ENCODE data around the gene ATP8A2. TPM values are rescaled to one million over a fixed set of nuclear protein-coding genes. Genes with fewer than 3 reads are reported as not detected.

Gene ATP8A2
- total RNA-seq, 1 experiment from 2014 or later: not detected

DNA sequence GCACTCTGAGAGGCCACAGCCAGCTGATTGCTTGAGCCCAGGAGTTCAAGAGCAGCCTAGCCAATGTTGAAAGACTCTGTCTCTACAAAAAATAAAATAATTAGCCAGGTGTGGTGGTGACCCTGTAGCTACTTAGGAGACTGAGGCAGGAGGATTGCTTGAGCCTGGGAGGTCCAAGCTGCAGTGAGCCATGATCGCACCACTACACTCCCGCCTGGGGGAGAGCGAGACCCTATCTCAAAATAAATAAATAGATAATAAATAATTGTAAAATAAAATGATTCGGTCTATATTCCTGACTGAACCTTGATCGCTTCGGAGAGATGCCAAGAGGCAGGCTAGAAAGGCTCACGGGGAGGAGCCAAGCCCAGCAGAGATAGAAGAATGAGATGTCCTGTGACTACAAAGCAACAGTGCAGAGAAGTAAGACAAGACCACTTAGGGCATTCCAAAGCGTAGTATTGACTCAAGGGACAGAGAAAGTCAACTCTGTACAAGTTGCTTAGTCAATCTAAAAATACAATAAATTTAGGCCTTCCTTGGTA is 667.2 kb downstream of the ATP8A2 start:
- peaks cover 3% of the 10 kb centered on the region; the same call in 1 of the 2 replicates for H3K9me3 ChIP-seq
- no peaks in the 10 kb centered on the region for H3K36me3 ChIP-seq
- no peak for DNase-seq
- H3K27me3 ChIP-seq: no peaks in the 10 kb centered on the region
- no peak overlapping the region for H3K4me3 ChIP-seq

DNA sequence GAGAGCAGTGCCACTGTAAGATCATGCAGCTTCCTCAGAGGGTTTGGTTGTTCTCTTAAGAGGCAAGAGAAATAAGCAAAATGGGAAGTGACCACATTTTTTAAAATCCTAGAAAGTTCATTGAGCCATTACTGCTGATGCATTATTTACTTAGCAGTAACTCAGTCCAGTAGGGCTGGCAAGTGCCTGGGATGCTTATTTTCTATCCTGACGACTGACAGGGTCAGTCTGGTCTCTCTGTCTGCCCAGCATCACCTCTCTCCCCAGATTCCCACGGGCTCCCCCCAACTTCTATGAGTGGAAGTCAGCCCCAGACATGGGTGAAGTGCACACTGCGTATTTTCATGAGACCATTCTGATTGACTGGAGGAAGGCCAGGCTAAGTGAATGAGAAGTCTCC is 669.7 kb downstream of the ATP8A2 start:
- H3K4me3 ChIP-seq: no peak overlapping the region
- no peak for DNase-seq

DNA sequence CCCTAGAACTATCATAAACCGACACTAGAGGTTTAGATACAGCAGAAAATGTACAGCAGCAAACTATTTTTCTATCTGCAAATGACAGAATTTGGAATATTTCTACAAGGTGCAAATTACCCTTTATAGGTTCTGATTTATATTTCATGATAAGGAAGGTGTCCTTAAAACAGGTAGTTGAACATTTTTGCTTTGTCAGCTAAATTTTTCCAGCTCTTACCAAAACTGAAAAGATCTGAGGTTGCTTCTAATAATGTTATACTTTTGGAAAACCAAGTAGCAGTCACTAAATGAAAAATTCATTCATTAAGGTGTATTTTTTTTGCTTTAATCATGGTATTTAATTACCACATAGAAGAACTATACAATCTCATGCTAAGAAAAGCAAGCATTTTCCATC is 671.0 kb downstream of the ATP8A2 start:
- no peak overlapping the region for H3K4me3 ChIP-seq
- no peak for DNase-seq
- H3K27me3 ChIP-seq: no peaks in the 10 kb centered on the region
- no peaks in the 10 kb centered on the region for H3K36me3 ChIP-seq
- H3K9me3 ChIP-seq: no peaks in the 10 kb centered on the region

More for the DNA sequence above, 669.7 kb downstream of the ATP8A2 start:
- H3K27me3 ChIP-seq: no peaks in the 10 kb centered on the region
- no peaks in the 10 kb centered on the region for H3K36me3 ChIP-seq
- no peaks in the 10 kb centered on the region for H3K9me3 ChIP-seq

DNA sequence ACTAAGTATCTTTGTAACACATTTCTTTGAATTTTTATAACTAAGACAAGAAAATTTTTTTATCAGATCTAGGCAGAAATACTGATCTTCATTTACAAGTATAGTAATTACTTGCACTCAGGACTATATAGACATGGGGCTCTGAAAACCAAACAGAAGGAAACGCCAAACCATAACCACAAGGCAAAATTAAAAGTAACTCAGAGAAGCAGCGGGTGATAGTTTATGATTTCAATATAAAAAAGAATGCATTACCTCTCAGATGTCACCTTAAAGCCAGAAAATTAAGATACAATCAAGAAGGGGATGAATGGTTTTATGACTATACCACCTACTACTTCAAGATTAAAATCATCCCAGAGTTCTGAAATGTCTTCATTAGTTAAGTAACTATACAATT is 673.4 kb downstream of the ATP8A2 start:
- H3K4me3 ChIP-seq: no peak overlapping the region
- DNase-seq: no peak
- no peaks in the 10 kb centered on the region for H3K36me3 ChIP-seq
- no peaks in the 10 kb centered on the region for H3K9me3 ChIP-seq
- H3K27me3 ChIP-seq: peaks cover 16% of the 10 kb centered on the region

DNA sequence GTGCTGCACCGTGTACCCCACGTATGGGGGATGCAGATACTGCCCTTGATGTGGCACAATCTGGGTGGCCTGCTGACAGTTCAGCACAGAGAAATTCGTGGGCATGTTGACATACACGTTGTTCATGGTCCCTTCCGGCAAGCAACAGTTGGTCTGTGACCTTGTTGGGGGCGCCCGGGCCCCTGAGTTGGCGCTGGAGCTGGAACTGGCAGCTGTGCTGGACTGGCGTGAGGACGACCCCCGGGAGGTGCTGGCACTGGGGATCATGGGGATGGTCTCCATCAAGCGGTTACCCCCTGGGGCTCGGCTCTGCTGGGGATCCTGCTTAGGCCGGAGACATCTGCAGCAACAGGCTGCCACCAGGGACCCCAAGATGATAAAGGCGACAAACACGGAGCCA is 674.9 kb downstream of the ATP8A2 start:
- Histone ChIP-seq H3K9me3 (no peaks in the 10 kb centered on the region), H3K36me3 (no peaks in the 10 kb centered on the region), H3K27me3 (peaks cover 29% of the 10 kb centered on the region), H3K4me3 (no peak overlapping the region)
- no peak for DNase-seq

DNA sequence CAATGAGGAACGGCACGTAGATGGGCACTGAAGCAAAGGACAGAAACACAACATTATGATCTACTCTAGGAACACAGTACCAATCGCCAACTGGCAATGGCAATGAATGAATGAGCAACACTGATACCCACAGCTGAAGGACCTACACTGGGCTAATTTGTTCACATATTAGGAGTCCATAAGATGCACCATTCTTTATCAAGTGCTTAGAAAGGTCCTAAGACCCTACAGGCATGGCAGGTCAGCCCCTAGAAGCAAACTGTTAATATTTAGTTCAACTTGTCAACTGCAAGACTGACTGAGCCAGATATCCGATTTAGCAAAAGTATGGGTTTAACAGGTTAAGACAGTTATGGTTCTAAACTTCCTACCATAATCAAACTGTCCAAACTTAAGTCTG is 675.3 kb downstream of the ATP8A2 start:
- DNase-seq: no peak

DNA sequence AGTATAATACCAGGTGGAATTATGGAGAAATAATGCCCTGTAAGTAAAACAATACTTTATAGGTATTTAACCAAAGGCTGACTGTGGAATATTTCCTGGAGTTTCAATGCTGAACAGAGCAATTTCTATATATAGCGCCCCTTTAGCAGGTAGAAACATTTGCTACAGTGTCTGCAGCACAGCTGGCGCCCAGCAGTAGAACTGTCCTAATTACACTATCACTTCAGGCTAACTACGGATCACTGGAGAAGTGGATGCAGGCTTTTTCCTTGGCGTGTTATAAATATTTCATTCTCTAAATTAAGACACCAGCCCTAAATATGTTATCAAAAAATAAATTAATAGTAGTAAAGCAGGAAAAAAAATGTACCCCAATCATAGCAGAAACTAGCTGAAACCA is 677.0 kb downstream of the ATP8A2 start:
- H3K9me3 ChIP-seq: no peaks in the 10 kb centered on the region
- DNase-seq: no peak
- H3K27me3 ChIP-seq: peaks cover 33% of the 10 kb centered on the region
- H3K4me3 ChIP-seq: no peak overlapping the region
- H3K36me3 ChIP-seq: no peaks in the 10 kb centered on the region

More for the DNA sequence above, 675.3 kb downstream of the ATP8A2 start:
- peaks cover 29% of the 10 kb centered on the region for H3K27me3 ChIP-seq
- H3K4me3 ChIP-seq: no peak overlapping the region
- no peaks in the 10 kb centered on the region for H3K9me3 ChIP-seq
- H3K36me3 ChIP-seq: no peaks in the 10 kb centered on the region

DNA sequence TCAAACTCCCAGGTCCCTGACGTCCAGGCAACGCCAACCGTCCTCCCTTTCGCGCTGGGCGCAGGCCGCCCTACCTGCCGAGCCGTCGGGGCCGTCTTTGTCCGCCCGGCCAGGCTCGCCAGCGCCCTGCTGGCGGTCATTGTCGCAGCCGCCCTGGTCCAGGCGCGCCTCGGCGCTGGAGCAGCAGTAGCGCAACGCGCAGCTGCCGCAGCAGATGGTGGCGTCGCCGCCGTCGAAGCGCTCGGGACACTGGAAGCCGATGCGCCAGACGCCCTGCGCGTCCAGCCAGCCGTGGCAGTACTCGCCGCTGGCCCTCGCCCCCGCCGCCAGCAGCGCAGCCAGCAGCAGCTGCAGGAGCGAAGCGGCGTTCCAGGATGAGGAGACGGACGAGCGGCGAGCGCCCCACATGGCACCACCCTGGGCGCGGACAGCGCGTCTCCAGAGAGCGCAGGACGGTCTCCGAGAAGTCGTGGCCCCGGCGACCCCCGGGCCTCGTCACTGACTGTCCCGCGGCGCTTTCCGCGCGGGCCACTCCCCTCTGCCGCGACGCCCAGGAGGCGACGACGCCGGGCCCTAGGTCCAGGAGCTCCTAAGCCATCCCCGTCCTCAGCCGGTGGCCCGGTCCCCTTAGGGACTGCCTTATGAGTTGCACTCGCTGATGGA is 678.9 kb downstream of the ATP8A2 start:
- H3K36me3 ChIP-seq: no peaks in the 10 kb centered on the region
- DNase-seq: no peak
- H3K4me3 ChIP-seq: no peak overlapping the region; the same call in 1 of the 2 replicates
- H3K9me3 ChIP-seq: no peaks in the 10 kb centered on the region
- H3K27me3 ChIP-seq: peaks cover 33% of the 10 kb centered on the region

DNA sequence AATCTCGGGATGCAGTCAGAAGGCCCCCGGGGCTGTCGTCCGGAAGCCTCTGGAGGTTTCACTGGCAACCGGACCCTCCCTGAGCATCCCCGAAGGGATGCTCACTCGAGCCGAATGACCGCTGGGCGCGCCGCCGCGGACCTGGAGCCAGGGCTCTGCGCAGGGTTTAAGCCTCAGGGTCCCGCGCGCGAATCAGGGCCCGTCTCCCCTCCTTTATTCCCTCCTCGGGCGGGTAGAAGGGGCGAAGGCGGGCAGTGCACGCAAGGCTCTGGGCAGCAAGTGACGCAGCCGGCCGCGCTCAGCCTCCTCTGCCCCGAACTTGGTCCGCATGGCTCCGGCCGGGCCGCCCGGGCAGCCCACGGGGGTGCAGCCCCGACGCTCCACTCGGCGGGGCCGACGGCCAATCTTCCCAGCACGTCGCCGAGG is 679.5 kb downstream of the ATP8A2 start:
- H3K27me3 ChIP-seq: peaks cover 33% of the 10 kb centered on the region
- H3K36me3 ChIP-seq: no peaks in the 10 kb centered on the region
- peak; percentile 21 for DNase-seq
- H3K4me3 ChIP-seq: peak overlapping the region; percentile 33
- H3K9me3 ChIP-seq: no peaks in the 10 kb centered on the region

DNA sequence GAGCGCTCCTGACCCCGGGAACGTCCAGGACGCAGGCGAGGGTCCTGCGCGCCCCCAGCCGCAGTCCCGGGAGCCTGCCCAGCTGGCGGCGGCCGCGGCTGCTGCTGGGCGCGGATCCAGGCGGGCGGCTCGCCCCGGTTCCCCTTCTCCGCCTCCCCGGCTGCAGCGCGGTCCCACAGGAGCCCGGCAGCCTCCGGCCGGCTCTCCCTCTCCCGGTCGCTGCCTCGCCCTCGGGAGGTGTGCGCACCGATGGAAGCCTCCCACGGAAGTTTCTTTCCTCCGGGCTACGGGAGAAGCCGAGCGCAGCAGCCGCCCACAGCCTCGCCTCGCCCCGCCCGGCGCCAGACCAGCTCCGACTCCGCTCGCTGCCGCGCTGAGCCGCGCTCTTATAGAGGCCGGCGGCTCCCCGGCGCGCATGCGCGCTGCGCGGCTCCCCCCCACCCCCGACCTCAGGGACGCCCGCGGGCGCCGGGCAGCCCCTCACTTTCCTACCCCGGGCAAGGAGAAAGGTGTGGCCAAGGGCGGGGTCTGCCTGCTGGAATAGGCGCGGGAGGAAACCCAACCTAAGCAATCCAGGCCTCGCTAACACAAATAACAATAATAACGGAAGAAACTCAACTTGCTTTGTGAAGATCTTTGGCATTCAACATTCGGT is 680.0 kb downstream of the ATP8A2 start, which contains the start of gene SHISA2:
TSS of gene SHISA2 (minus strand) at position 360 of the 655 bp plus-strand sequence. CDS start 1,041 bp downstream, outside the sequence.
- H3K4me3 ChIP-seq: peak within 1 kb of the TSS; percentile 33
- peaks cover 33% of the 10 kb centered on the region for H3K27me3 ChIP-seq
- H3K36me3 ChIP-seq: no peaks in the 10 kb centered on the region
- no peaks in the 10 kb centered on the region for H3K9me3 ChIP-seq
- peak; percentile 35 for DNase-seq

DNA sequence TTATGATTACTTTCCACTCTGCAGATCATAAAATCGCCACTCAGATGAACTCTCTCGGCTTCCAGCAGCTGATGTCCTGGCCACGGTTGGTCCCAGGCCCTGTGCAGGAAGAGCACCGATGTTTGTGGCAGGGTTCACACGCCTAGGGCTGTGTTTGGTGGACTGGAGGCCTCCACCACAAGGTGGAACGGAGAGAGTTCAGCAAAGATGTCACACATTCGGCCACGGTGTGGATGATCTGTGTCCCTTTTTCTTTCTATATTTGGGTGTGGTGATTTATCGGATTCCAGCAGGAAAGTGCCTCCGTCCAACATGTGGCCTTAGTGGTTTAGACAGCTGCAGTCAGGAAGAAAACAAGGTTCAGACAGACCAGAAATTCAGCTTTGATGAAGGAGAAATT is 680.6 kb downstream of the ATP8A2 start:
- DNase-seq: no peak
- Histone ChIP-seq H3K9me3 (no peaks in the 10 kb centered on the region), H3K4me3 (peak overlapping the region; percentile 33), H3K27me3 (peaks cover 33% of the 10 kb centered on the region), H3K36me3 (no peaks in the 10 kb centered on the region)

DNA sequence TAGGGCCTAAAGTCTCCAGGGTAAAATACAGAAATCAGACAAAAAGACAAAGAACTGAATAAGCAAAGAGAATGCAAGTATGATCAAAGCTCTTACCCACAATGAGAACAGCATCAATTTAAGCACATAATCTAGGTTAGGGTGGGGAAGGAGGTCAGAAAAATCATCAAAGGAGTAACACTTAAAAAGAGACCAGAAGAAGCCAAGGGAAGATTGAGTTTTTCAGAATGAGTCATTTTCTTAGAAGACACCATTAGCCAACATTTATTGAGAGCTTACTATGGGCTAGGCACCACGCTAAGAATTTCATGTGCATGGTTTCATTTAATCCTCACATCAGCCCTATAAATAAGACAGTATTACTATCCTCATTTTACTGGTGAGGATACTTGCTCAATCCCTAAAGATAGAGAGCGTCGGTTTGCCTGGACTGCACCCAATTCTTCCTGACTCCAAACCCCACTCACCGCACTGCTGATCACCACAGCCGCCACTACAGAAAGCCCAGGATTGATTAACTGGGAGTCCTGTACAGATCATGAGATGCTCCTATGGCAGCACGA is 681.7 kb downstream of the ATP8A2 start:
- Histone ChIP-seq H3K27me3 (peaks cover 31% of the 10 kb centered on the region), H3K36me3 (no peaks in the 10 kb centered on the region), H3K9me3 (no peaks in the 10 kb centered on the region), H3K4me3 (no peak overlapping the region)
- DNase-seq: no peak

DNA sequence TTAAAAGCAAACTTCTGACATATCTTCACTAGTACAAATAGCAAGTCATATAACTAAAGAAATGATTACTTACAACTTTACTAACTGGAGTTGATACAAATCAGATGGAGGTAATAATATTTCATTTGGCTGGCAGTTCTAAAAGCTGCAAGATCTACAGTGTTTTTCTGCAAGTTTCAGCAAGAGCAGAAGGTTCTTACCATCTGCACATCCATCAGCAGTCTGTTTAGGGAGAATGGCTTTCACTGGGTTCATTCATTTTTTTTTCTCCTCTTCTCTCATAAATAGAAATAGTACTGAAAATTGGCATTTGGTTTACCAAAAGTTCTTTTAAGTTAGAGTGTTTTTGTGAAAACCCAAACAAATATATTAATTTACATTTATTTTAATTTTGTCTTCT is 683.1 kb downstream of the ATP8A2 start:
- Histone ChIP-seq H3K9me3 (no peaks in the 10 kb centered on the region), H3K36me3 (no peaks in the 10 kb centered on the region), H3K27me3 (peaks cover 19% of the 10 kb centered on the region), H3K4me3 (no peak overlapping the region)
- no peak for DNase-seq

DNA sequence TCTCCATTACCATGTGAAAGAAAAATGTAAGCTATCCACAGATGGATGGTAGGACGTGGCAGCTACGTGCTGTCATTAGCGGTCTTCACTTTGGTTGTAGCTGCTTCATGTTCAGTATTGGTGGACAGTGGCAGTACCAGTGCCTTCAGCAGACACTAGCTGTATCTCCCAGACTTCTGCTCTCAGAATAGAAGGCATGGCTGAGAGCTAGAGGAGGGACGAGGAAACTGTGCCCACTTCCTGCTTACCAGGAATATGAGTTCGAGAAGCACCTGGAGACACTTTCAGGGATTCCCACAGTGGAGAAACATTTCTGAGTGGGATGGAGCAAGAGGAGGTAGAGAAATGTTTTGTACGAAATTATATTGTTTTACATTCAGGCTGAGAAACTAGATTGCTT is 686.9 kb downstream of the ATP8A2 start:
- Histone ChIP-seq H3K9me3 (no peaks in the 10 kb centered on the region), H3K4me3 (no peak overlapping the region), H3K36me3 (no peaks in the 10 kb centered on the region), H3K27me3 (no peaks in the 10 kb centered on the region; the same call in 1 of the 2 replicates)
- DNase-seq: no peak

DNA sequence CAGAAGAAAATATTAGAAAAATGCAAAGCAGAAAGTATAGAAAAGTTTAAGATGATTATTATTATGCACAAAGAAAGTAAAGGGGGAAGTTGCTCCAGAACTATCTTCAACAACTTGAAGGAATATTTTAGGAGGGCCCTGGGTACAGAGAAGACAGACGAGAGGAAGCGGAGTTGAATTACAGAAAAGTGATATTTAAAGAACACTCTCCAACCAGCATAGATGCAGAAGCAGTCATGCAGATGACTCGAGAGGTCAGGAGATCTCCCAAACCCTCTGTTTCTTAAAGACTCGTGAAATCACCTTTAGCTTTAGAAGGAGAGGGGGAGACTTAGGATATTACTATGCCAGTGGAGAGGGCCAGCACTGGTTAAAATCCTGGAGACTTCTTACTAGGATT is 688.6 kb downstream of the ATP8A2 start:
- no peaks in the 10 kb centered on the region for H3K36me3 ChIP-seq
- no peak overlapping the region for H3K4me3 ChIP-seq
- no peak for DNase-seq
- H3K9me3 ChIP-seq: no peaks in the 10 kb centered on the region
- no peaks in the 10 kb centered on the region for H3K27me3 ChIP-seq

DNA sequence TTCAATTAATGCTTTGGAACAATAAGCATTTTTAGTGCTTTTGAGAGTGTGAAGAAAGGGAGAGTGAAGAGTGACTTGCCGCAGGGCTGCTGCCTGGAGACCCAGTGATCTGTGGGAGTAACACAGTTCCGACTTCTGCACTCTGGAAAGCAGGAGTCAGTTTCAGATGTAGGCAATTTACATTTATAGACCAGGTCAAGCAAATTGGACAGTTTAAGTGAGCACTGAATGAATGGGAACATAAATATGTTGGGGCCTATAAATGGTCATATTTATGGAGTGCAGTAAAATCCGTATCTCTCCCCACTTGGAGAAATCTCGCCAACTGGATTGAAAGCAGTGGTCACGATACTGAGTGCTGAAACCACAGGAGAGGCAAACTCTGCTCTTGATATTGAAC is 689.5 kb downstream of the ATP8A2 start:
- no peaks in the 10 kb centered on the region for H3K36me3 ChIP-seq
- no peak for DNase-seq
- H3K9me3 ChIP-seq: no peaks in the 10 kb centered on the region
- H3K4me3 ChIP-seq: no peak overlapping the region
- H3K27me3 ChIP-seq: no peaks in the 10 kb centered on the region

DNA sequence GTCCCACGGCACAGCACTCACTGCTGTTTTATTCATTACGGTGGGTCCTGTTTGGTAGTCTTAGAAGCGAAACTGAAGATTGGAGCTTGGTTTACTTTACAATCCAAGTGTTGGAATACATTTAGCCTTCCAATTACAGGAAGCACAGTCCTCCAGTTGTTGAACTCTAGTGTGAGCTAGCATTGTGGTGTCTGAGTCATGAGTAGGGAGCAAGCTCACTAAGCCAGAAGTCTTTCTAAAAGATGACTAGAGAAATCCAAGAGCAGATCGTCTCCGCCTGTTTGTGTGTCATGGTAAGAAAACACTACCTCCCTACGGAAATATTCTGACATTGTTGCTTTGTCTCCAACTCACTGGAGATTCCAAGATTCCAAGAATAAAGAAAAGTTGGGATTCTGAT is 690.2 kb downstream of the ATP8A2 start:
- DNase-seq: peak; percentile 71
- no peaks in the 10 kb centered on the region for H3K36me3 ChIP-seq
- H3K4me3 ChIP-seq: no peak overlapping the region
- no peaks in the 10 kb centered on the region for H3K27me3 ChIP-seq
- no peaks in the 10 kb centered on the region for H3K9me3 ChIP-seq

Data from MG63 (cell line).